Limb (tissue), 2 donors: ENCODE results near the gene HS3ST6.
"Not testable (repeated sequence)": the region's sequence is repeated elsewhere in the genome, so short reads cannot be mapped to it uniquely, and the experiment has no call there.

ENCODE experiments used
- DNase-seq, 2 donors: peaks; one replicate each; pipeline ENCODE4 v3.0.0-alpha.2; 2016; ENCODE audit errors: extremely low spot score in 2 of 2

The HS3ST6 gene

GRCh38 chr16:1946495-1947368 is 28.5 kb upstream of the HS3ST6 start:
- DNase-seq, result no peak

DNA sequence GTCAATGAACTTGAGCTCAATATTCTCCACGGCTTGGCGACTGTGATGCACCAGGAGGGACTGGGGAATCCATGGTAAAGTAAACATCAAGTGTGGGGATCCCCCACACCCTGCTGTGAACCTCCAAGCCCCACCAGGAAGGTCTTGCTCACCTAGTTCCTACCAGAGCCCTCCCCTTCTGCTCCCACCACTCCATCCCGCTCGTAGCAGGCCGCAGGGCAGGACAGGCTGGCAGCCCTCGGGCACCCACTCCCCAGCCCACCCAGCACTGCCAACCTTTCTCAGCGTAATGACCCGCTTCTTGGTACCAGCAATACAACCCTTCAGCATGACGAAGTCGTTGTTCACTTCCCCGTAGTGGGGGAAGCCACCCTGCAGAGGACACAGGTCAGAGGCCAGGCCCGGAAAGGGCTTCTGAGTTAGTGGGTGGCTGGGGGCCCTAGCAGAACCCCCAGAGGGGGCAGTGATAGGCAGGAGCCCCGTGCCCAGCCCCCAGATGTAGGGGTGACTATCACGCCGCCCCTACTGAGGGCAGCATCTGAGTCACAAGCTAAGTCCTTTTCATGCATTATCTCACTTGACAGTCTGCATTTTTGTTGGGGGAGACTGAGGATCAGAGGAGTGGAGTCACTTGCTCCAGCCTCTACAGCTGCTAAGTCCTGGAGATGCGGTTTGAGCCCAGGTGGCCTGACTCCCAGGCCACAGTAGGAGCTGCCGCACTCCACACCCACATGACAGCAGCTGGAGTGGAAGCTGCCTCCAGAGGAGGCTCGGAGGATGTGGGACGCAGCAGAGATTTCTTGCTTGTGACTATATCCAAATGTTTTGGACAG is 27.6 kb upstream of the HS3ST6 start:
- DNase-seq, result no peak

DNA sequence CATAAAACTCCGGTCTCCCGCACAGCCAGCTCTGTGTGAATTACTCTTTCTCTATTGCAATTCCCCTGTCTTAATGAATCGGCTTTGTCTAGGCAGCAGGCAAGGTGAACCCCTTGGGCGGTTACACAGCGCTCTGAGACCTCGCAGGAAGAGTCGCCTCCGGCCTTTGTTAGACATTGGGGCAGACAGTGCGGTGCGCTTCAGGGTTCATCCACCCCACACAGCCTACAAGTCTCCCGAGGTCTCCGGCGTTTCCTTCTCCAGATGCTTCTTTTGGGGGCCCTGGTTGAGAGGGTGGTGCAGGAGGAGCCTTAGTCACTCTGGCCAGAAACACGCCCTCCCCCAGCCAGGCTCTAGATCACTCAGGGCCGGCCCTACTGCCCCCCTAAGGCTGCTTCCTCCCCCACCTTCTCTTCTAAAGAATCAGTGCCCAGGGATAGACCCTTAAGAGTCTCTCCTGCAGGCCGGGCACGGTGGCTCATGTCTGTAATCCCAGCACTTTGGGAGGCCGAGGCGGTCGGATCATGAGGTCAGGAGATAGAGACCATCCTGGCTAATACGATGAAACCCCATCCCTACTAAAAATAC is 26.5 kb upstream of the HS3ST6 start:
- no peak for DNase-seq

- peak; percentile 99 for DNase-seq
Measured at GRCh38 chr16:1942810-1943726, 24.9 kb upstream of the HS3ST6 start, which contains the start of gene MSRB1. TSS of gene MSRB1 (minus strand) at chr16:1943199. CDS start at chr16:1943156, 43 bp downstream.

DNA sequence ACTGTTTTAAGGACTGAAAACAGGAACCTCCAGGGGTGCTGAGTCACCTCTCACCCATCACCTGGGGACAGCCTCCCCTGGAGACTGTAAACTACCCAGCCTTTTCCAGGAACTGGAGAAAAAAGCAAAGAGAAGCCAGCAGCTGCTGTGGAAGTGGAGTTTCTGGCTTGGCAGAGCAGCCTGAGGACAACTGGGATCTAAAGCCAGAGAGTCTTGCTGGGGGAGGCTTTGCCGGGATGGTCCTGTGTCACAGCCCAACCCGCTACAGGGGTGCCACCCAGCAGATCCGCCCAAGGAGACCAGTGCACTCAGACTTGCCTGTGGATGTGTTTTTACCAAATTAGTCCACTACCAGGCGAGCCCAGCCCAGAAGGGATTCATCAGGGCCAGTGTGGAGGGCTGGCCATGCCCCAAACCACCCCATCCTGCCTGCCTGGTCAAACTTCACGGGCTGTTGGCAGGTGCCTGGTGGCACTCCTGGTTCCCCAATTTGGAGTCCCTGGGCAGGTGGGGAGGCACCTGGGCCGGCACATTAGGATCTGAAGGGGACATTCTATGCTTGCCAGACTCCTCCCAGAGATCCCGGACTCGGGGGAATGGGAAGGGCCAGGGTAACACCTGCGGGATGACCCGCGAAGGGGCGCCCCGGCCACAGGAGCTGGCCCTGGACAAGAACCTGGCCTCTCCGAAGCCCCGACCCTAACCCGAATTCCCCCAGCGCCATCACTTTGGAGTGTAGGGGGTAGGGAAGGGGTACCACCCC is 24.0 kb upstream of the HS3ST6 start:
- peak in 1 of 2 donors; percentile 32 for DNase-seq

DNA sequence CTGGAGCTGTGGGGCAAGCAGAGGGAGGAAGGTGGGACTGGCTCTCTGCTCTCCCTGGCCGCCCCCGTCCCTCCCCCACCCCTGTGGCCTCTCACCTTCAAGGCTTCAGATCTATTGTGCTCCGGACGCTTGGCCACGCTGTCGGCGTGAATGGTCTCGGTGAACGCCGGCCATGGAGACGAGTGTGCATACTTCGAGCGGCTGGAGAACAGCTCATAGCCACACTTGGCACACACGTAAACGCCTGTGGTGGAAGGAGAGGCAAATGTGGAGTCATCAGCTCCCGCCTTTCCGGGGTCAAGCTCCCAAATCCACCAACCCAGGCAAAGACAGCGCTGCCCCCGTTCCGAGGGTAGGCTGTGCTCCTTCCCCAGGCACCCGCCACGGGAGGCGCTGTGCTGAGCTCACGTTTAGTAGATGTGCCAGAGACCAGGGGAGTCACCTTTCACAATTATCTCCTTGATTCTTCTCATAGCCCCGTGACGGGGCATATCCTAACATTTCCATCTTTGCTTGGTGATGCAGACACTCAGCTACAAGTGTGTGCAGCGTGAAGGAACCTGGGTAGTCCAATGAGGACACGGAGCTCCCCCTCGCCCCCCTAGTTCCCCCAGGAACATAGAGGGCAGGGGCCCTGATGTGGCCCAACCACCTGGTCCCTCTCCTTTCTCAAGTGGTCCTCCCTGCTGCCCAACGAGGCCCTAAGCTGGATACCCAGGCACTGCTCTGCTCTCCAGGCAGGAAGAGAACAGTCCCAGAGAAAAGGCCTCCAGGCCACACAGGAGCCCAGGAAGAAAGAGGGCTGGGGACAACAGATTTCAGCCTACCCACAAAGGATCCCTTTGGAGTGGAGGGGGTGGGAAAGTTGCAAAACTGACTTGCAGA is 23.2 kb upstream of the HS3ST6 start:
- peak in 1 of 2 donors; percentile 27 for DNase-seq

- DNase-seq, result peak in 1 of 2 donors; percentile 28
Measured at GRCh38 chr16:1940273-1941161, 22.3 kb upstream of the HS3ST6 start.

DNA sequence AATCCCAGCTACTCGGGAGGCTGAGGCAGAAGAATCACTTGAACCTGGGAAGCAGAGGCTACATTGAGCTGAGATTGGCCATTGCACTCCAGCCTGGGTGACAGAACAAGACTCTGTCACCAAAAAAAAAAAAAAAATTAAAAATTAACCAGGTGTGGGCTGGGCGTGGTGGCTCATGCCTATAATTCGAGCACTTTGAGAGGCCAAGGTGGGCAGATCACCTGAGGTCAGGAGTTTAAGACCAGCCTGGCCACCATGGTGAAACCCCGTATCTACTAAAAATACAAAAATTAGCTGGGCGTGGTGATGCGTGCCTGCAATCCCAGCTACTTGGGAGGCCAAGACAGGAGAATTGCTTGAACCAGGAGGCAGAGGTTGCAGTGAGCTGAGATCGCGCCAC is 21.6 kb upstream of the HS3ST6 start:
- DNase-seq, result not testable (repeated sequence)

DNA sequence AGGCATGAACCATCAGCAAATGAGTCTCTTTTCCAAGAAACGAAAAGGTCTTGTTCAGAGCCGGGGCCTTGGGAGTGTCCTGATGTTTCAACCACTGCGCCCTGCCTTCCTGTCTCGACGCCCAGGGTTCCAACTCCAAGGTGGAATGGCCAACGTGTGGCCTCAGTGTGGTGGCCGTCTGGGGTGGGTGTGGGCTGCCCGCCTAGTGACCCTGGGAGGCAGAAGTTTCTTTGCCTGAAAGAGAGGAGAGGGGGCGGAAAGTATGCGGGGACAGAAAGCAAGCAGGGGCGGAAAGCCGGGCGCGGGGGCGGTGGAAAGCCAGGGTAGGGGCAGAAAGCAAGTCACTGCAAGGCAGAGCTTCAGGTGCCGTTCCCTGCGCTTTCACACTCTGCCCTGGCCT is 20.7 kb upstream of the HS3ST6 start:
- no peak for DNase-seq

DNA sequence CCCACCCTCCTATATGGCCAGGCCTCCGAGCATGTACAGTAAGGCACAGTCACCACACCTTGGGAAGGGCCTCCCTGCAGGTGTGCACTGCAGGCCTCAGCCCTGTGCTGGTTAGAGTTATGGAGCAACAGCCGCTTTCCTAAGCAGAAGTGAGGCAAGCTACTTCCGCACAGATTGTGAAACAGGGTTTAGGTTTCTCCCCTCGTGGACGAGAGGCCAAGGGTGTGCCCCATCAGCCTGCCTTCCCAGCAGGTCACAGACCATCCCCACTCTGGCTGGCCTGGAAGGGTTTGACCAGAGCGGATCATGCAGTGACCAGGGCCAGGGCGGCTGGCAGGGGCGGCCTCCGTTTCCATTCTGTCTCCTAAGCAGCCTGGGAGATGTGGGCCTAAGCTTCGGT is 20.1 kb upstream of the HS3ST6 start:
- DNase-seq, result no peak

- no peak for DNase-seq
Measured at GRCh38 chr16:1936945-1937479, 18.8 kb upstream of the HS3ST6 start.

DNA sequence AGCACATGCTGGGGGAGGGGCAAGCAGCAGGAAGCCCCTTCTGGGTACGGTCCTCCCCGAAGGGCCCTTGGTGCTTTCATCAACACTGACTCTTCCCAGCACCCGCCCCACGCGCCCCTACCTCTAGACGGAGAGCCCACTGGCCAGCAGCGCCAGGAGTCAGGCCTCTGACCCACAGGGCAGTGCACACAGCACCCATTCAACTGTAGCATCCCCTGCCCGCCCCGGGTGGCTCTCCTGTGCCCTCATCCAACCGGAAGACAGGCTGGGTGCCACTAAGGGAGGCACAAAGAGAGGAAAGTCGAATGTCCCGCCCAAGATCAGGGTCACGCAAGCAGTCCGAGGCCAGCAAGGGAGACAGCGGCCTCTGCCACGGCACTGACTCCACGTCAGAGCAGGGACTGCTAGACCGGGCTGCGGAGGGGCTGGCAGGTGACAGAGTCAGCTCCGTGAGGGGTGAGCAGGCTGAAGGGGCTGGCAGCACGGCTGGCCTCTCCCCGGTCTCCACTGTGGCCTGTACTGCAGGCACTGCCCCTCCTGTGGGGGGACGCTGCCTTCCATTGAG is 15.0 kb upstream of the HS3ST6 start:
- peak in 1 of 2 donors; percentile 28 for DNase-seq

GRCh38 chr16:1932050-1933028 is 14.1 kb upstream of the HS3ST6 start:
- peak in 1 of 2 donors; percentile 24 for DNase-seq

- peak in 1 of 2 donors; percentile 35 for DNase-seq
Measured at GRCh38 chr16:1930338-1930720, 12.1 kb upstream of the HS3ST6 start.

GRCh38 chr16:1929578-1930337 is 11.5 kb upstream of the HS3ST6 start:
- DNase-seq, result peak; percentile 86 to 97

DNA sequence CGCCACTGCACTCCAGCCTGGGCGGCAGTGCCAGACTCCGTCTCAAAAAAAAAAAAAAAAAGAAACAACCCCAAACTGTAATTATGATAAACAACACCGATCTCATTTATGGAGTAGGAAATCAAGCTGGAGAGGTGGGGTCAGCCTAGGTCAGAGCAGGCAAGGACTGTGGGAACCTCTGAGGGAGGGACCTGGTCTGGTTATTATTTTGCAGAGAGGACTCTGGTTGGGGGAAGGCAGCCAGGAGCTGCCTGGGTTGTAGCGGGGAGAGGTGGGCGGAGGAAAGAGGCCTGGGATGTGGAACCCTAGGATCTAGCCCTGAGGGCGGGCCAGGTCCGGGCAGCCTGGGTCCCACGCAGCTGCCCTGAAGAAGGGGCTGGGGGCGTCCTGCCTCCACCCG is 10.9 kb upstream of the HS3ST6 start:
- no peak for DNase-seq
